HG03045 (cell line): Measurements from ENCODE around the gene PGM2L1.
"Not testable (repeated sequence)": the region's sequence is repeated elsewhere in the genome, so short reads cannot be mapped to it uniquely, and the experiment has no call there.

ENCODE experiments used
- ATAC-seq: cut with Tn5 transposase; IDR thresholded peaks from one replicate; pipeline ENCODE4 v1.9.1; 2021; ENCODE audit warnings: mild to moderate bottlenecking, moderate library complexity; ENCODE audit not compliant: unreplicated experiment

Gene PGM2L1

GRCh38 chr11:74398244-74399159 lies at the start of gene PGM2L1:
PGM2L1 (minus strand) TSS chr11:74398433; CDS start chr11:74398161, 272 bp downstream.
- peak; percentile 92 for ATAC-seq

- no peak for ATAC-seq
These were observed 49.5 kb upstream of the PGM2L1 start for GRCh38 chr11:74447720-74448119.

DNA sequence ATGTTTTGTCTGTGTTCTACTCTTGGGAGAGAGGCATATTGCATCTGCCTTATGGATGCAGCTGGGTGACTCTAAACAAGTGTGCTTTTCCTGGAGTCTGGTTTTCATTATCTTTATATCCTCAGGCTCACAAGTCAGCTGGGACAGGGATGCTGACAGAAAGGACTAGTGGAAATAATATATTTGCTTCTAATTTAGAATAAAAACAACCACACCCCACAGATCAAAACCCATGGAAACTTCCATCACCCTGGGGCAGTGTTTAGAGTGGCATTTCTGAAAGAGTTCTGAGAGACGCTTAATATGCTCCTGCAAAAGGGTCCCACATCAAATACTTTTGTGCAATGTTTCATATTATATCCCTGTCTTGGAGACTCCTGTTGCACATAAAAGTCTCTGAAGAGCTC lies 48.3 kb upstream of the PGM2L1 start:
- no peak for ATAC-seq

DNA sequence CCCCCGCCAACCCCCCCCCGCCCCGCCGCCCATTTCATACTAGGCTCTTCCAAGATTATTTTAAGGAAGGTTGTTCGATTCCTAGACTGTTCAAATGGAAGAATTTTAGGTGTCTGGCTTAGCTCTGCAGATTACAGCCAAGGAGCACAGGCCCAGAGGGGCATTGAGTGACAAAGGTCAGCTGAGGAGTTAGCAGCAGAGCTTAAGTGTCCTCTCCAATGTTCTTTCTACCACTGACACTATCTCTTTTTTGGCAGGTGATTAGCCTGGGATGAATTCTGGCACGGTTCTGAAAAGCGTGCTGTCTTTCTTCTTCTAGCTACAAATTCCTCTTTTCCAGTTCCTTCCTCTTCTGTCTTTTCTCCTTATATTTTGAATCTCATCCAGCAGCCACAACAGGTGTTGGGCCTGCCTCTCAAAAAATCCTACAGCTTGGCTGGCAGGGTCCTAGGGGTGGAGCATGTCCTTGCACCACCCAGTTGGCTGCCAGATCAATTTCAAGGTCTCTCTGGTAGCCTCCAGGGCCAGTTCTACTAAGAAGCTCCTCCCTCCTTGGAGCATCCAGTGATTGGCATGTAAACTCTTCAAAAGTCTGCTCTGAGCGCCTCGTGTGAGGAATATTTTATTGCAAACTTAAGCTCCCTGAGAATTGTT lies 46.1 kb upstream of the PGM2L1 start:
- no peak for ATAC-seq

DNA sequence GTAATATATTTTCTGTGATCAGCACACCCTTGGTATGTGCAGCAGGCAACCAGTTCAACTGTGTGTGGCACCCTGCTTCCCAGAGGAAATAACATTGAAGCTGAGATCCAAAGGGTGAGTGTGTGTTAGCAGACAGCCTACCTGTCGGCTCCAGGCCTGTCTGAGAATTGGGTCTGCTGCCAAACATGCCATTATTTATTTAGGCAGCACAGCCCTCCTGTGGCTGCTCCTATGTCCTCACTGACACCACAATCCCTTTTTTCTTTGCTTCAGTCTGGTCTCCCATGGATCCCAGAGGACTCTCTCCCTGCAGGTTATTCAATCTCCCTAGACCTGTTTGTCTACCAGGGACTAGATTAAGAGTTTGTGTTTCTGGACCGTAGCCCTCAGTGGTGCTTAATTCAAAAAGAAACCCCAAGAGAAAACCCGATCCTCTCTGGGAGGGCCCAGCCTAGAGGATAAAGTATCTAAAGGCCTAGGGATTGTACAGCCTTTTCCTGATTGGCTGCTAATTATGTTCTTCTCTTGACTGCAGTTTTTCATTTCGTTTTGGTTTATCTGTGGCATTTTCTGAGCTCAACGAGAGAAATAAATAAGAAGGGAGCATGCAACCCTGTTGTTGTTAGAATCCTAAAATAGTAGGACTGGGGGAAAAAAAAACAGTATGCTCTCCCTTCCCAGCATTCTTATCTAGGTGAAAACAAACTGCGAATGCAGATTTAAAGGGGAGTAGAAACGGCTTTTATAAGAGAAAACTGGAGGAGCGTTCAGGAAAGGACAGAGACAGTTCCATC lies 45.0 kb upstream of the PGM2L1 start:
- ATAC-seq: no peak

- no peak for ATAC-seq
These were observed 44.4 kb upstream of the PGM2L1 start for GRCh38 chr11:74442636-74443035.

- ATAC-seq: no peak
These were observed 40.4 kb upstream of the PGM2L1 start for GRCh38 chr11:74438681-74439080.

- ATAC-seq: no peak
These were observed 39.3 kb upstream of the PGM2L1 start for GRCh38 chr11:74437441-74438042.

- no peak for ATAC-seq
These were observed 36.3 kb upstream of the PGM2L1 start for GRCh38 chr11:74434528-74434927.

DNA sequence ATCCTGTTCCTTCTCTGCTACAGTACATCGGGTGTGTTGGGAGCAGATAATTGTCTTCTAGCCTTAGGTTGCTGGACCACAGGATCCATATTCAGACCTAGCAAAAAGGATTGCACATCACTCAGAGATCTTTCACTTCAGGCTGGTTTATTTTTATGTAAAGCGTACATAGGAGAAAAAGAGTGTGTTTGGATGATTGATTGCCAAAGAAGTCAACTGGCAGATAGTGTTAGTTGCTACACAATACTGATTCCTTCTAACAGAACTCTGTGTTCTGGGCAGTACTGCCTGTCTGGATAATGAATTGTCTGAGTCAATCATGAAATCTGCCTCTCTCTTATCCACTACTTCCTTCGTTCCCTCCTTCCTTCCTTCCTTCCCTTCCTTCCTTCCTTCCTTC lies 31.0 kb upstream of the PGM2L1 start:
- ATAC-seq: no peak

GRCh38 chr11:74427384-74427886 lies 29.2 kb upstream of the PGM2L1 start:
- ATAC-seq: no peak

DNA sequence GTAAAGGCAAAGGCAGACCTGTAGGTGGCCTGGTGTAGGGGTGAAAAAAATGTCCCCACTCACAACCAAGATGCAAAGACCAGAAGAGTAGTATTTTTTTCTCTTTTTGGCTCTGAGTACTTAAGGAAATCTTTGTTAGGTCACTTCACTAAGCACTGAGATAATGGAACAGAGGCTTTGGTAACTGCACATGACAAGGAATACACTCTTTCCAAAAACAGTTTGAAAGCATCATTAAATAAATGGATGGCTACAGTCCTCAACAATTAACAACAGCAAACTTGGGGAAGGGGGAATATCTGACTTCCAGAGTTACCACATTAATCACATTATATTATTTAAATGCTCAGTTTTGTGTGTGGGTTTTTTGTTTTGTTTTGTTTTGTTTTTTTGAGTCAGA lies 26.9 kb upstream of the PGM2L1 start:
- ATAC-seq: no peak

GRCh38 chr11:74418509-74418895 lies 20.3 kb upstream of the PGM2L1 start:
- ATAC-seq: no peak

DNA sequence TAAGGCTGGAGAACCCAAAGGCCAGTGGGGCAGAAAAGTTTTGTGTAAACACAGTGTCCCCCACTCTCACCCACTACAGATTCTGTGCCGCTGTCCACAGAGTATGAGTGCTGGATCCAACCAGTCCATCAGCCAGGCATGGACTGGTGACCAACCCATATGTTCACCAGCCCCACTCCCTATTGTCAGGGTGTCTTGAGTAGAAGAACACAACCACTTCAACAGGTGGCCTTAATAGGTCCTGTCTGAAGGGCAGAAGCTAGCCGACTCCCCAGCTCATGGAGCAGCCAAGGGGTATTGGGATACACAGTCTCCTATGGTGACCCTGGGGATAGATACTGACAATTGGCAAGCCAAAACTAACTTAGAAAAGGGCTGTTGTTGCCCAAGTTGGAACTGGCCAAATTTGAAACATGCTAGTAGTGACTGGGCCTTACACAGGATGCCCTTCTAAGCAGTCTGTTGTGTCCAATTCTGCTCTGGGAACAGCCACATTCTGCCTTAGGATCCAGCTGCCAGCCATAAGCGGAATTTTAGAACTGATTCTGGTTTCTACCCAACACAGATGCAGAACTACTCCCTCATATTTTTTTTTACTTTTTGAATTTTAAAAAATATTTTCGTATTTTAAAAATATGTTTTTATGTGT lies 19.8 kb upstream of the PGM2L1 start:
- no peak for ATAC-seq

GRCh38 chr11:74417379-74417804 lies 19.2 kb upstream of the PGM2L1 start:
- no peak for ATAC-seq

DNA sequence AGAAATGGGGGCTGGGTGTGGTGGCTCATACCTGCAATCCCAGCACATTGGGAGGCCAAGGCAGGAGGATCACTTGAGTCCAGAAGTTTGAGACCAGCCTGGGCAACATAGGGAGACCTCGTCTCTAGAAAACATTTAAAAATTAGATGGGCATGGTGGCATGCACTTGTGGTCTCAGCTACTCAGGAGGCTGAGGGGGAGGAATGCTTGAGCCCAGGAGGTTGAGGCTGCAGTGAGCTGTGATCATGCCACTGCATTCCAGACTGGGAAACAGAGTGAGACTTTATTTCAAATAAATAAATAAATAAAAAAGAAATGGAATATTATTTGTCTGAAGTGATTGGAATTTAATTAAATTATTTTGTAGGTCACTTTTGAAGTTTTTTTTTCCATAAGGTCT lies 18.7 kb upstream of the PGM2L1 start:
- not testable (repeated sequence) for ATAC-seq

DNA sequence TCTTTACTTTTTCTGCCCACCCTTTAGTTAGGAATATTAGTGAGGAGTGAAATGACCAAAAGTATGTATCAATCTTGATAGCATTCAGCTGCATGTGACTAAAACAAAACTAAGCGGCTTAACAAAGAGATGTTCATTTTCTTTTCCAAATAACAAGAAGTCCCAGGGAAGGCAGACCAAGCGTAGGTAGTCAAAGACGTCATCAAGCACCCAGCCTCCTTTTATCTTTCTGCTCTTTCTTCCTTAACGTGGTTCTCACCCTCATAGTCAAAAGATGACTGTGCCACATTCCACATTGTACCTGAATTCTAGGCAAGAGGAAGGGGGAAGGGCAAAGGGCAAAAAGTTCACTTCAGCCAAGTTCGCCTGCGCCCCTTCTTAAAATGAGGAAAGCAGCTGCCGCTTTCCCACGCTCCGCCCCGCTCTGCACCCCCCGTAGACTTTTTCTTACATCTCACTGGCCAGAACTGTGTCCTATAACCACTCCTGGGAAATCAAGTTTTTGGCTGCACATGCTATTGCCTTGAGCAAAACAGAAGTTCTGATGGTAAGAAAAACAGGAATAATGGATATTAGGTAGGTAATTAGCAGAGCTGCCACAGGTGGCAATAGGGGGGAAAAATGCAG lies 14.6 kb upstream of the PGM2L1 start:
- ATAC-seq: no peak

- no peak for ATAC-seq
These were observed 14.1 kb upstream of the PGM2L1 start for GRCh38 chr11:74412321-74412720.

DNA sequence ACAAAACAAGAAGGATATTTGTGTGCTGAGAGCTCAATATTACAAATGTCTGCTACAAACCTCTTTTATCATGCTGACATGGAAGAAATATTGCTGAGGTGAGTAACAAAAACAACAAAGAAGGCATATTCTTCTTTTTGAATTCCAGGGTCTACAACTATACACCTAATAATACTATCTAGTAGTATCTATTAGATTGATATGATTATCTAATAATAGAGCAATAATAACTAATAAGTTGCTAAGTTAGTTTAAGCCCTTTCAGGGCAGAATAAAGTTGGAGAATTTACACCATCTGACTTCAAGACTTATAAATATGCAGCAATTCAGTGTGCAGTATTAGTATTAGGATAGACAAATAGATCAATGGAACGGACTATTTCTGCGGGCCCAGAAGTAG lies 11.4 kb upstream of the PGM2L1 start:
- ATAC-seq: no peak
